Prostate gland (tissue), 2 donors: ENCODE results near the gene SPNS3.

Source experiments
- POLR2A ChIP-seq: fragments of 450-650 bp; IDR thresholded peaks from one replicate; pipeline ENCODE4 v1.6.1; 2016; ENCODE audit warnings: antibody characterized with exemption, mild to moderate bottlenecking
- POLR2AphosphoS5 ChIP-seq: sonication (generic); formaldehyde crosslinking; IDR thresholded peaks from one replicate; pipeline ENCODE4 v1.6.1; 2017; ENCODE audit warnings: antibody characterized with exemption
- TF ChIP-seq, protein P1 (sequence below), 4 experiments: fragments of 200-600 bp in 2 of 4; fragments of 450-650 bp in 2 of 4; sonication (generic) in 2 of 4; IDR thresholded peaks; 1 replicate in 3 of 4; 2 replicates in 1 of 4; pipeline ENCODE4 v1.5.1; 2016 to 2019; ENCODE audit warnings: antibody characterized with exemption in 4 of 4, mild to moderate bottlenecking in 2 of 4, moderate library complexity in 2 of 4

DNA sequence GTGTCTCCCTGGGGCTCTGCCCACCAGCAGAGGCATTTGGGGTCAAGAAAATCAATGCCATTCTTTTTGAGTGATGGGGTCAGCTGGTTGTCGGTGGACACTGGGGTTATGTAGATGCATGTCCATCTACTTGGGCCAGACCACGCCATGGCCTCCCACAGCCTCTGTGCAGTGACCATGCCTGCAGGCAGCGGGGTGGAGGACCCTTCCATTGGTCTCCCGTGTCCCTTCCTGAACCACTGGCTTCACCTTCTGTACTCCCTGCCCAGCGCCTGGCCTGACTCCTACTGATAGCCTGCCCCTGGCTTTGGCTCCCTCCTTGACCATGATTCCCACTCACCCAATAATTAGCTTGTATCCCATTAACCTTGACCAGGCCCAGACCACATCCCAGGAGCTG is 28.0 kb upstream of the SPNS3 start:
- TF ChIP-seq, protein P1, sequence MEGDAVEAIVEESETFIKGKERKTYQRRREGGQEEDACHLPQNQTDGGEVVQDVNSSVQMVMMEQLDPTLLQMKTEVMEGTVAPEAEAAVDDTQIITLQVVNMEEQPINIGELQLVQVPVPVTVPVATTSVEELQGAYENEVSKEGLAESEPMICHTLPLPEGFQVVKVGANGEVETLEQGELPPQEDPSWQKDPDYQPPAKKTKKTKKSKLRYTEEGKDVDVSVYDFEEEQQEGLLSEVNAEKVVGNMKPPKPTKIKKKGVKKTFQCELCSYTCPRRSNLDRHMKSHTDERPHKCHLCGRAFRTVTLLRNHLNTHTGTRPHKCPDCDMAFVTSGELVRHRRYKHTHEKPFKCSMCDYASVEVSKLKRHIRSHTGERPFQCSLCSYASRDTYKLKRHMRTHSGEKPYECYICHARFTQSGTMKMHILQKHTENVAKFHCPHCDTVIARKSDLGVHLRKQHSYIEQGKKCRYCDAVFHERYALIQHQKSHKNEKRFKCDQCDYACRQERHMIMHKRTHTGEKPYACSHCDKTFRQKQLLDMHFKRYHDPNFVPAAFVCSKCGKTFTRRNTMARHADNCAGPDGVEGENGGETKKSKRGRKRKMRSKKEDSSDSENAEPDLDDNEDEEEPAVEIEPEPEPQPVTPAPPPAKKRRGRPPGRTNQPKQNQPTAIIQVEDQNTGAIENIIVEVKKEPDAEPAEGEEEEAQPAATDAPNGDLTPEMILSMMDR (IDR thresholded peaks at IDR 0.05) = no peak
- TF ChIP-seq POLR2AphosphoS5 = no peak
- no peak for TF ChIP-seq POLR2A
